MCF 10A (cell line): ENCODE measurements around the gene QKI. TPM values are rescaled to one million over a fixed set of nuclear protein-coding genes. Genes with fewer than 3 reads are reported as not detected.

ENCODE experiments used
- BruUV-seq: library from RNA; stranded (reverse); fragments of 400-500 nt; replicated peaks from 2 replicates; lab custom pipeline; 2021; lab: Mats Ljungman, UMichigan
- CTCF ChIA-PET: fragments of 300-600 bp; sonication (Branson Sonifier 250); formaldehyde crosslinking; extraction: SDS; loops from one replicate; lab custom pipeline; 2021; ENCODE audit warnings: antibody characterized with exemption, inconsistent platforms; lab: Yijun Ruan, JAX
- POLR2A ChIA-PET: fragments of 300-600, 350-650 bp; sonication (Branson Sonifier 250); formaldehyde crosslinking; extraction: SDS; loops from one replicate; lab custom pipeline; 2020; ENCODE audit warnings: antibody characterized with exemption, inconsistent platforms; lab: Yijun Ruan, JAX
- DNase-seq: peaks from one replicate; pipeline ENCODE4 v3.0.0-alpha.2; 2018; ENCODE audit not compliant: unreplicated experiment
- H3K27ac Mint-ChIP-seq: one replicate; pipeline ENCODE4 v1.8.0; 2022; ENCODE audit warnings: mild to moderate bottlenecking, low read depth, mixed read lengths; ENCODE audit not compliant: unreplicated experiment
- H3K27me3 Mint-ChIP-seq: one replicate; pipeline ENCODE4 v1.8.0; 2022; ENCODE audit warnings: mixed read lengths; ENCODE audit not compliant: insufficient read depth, unreplicated experiment
- H3K36me3 Mint-ChIP-seq: one replicate; pipeline ENCODE4 v1.8.0; 2022; ENCODE audit warnings: mild to moderate bottlenecking, moderate library complexity, mixed read lengths; ENCODE audit not compliant: insufficient read depth, unreplicated experiment
- H3K4me1 Mint-ChIP-seq: one replicate; pipeline ENCODE4 v1.8.0; 2022; ENCODE audit warnings: mixed read lengths; ENCODE audit not compliant: insufficient read depth, unreplicated experiment
- H3K4me3 Mint-ChIP-seq: one replicate; pipeline ENCODE4 v1.8.0; 2022; ENCODE audit warnings: mild to moderate bottlenecking, moderate library complexity, mixed read lengths; ENCODE audit not compliant: unreplicated experiment
- H3K9me3 Mint-ChIP-seq: one replicate; pipeline ENCODE4 v1.8.0; 2022; ENCODE audit warnings: mixed read lengths; ENCODE audit not compliant: unreplicated experiment
- intact Hi-C: fragments of 100-400 bp; cut with micrococcal nuclease; formaldehyde crosslinking; loops from 2 replicates; pipeline ENCODE4 v1.14.1; 2022
- total RNA-seq: library from RNA; stranded (reverse); gene quantifications from 2 replicates; pipeline ENCODE4 v1.2.3, GENCODE V29; 2022
- TF ChIP-seq, protein P1 (sequence below): fragments of 200-600 bp; IDR thresholded peaks from one replicate; pipeline ENCODE4 v1.8.0; 2022; ENCODE audit warnings: antibody characterized with exemption, mild to moderate bottlenecking; ENCODE audit not compliant: unreplicated experiment

Gene QKI
- total RNA-seq, 1 experiment from 2014 or later, result 272 TPM

DNA sequence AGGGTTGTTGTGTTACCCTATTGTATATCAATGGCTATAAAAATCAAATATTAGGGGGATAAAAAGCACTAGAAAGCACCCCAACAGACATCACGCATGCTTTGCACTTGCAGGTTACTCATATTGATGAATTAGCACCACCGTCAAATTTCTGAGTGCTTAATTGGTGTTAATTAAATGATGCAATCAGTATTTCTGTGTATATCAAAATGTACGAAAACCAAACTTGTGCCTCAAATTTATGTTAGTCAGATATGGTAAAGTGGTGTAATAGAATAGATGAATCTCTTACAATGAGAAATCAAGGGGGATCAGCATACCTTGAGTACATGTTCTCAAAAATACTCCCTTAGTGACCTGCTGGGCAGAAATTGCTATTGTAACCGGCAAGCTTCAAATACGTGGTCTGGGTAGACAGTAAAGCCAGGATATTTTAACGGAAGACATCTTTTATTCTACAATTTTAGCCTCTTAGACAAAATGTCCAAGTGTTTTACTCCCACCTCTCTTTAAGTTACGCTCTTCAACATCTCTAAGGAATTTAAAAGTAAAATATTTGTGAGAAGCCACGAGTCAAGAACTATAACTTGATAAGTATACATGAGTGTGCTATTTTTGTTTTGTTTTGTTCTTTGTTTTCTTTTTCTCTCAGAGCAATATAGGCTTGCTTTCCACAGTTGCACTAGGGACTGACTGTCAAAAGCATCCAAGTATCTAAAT is 166.0 kb downstream of the QKI start:
- no peak for DNase-seq
- Mint-ChIP-seq H3K4me3 (no peak overlapping the region), H3K9me3 (peaks cover 7% of the 10 kb centered on the region), H3K36me3 (peaks cover 45% of the 10 kb centered on the region), H3K4me1 (peaks cover 26% of the 10 kb centered on the region), H3K27me3 (no peaks in the 10 kb centered on the region), H3K27ac (no peak overlapping the region)
- ChIA-PET CTCF (interaction anchor here (0.8 kb wide), 1 partner anchor 10 kb away, joined by 3 read pairs; no protein-coding TSS in a partner anchor), POLR2A (interaction anchor here (0.5 kb wide), 1 partner anchor 83 kb away, joined by 3 read pairs; no protein-coding TSS in a partner anchor)
- TF ChIP-seq, protein P1, sequence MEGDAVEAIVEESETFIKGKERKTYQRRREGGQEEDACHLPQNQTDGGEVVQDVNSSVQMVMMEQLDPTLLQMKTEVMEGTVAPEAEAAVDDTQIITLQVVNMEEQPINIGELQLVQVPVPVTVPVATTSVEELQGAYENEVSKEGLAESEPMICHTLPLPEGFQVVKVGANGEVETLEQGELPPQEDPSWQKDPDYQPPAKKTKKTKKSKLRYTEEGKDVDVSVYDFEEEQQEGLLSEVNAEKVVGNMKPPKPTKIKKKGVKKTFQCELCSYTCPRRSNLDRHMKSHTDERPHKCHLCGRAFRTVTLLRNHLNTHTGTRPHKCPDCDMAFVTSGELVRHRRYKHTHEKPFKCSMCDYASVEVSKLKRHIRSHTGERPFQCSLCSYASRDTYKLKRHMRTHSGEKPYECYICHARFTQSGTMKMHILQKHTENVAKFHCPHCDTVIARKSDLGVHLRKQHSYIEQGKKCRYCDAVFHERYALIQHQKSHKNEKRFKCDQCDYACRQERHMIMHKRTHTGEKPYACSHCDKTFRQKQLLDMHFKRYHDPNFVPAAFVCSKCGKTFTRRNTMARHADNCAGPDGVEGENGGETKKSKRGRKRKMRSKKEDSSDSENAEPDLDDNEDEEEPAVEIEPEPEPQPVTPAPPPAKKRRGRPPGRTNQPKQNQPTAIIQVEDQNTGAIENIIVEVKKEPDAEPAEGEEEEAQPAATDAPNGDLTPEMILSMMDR, result no peak
- BruUV-seq, result TSS peak; percentile 0
- intact Hi-C loops, result loop anchor here (10.0 kb wide), 1 partner anchor 244 kb away; no protein-coding TSS in a partner anchor

DNA sequence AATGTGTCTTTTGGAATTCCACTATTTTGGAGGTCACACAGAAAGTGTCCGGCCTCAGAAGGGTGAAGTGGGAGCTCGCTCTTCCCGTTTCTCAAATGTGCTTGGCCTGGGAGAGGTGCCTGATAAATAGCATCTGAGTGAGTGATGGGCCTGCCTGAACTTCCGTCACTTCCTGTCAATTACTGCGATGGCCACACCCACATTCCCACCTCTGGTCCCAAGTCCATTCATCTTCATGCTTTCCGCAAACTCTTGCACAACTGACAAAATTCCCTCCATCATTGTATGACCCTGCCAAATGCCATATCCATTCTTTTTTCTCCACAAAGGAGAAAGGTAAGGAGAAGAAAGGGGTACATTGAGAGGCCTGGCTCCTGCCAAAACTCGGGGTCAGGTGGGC is 169.0 kb downstream of the QKI start:
- ChIA-PET POLR2A (interaction anchor here (0.7 kb wide), 1 partner anchor 116 kb away, joined by 3 read pairs; no protein-coding TSS in a partner anchor), CTCF (no interaction called here)
- DNase-seq, result no peak
- TF ChIP-seq, protein P1, result no peak
- H3K9me3 Mint-ChIP-seq, result peaks cover 7% of the 10 kb centered on the region
- peaks cover 38% of the 10 kb centered on the region for H3K4me1 Mint-ChIP-seq
- no peaks in the 10 kb centered on the region for H3K27me3 Mint-ChIP-seq
- H3K27ac Mint-ChIP-seq, result no peak overlapping the region
- BruUV-seq, result no TSS peak
- H3K4me3 Mint-ChIP-seq, result no peak overlapping the region
- H3K36me3 Mint-ChIP-seq, result peaks cover 23% of the 10 kb centered on the region
- intact Hi-C loops, result loop anchor here (10.0 kb wide), 1 partner anchor 241 kb away; no protein-coding TSS in a partner anchor

DNA sequence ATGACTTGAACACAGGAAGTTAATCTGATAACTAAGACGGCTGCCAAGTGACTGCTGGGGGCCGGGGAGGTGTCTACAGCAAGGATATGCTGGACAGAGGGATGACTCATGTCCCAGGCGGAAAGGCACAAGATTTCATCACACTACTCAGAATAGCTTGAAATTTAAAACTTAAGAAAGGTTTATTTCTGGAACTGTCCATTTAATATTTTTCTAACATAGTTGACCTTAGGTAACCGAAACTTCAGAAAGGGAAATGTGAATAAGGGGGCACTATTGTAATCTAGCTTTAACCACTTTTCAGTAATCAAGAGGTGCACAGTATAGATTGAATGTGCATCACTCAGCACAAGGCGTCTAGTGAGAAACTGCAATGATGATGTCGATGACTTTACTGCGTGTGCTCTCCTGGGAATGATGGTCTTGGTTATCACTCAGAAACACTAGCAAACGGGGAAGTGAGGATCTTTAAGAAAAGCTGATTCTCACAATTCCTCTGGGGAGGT is 171.5 kb downstream of the QKI start:
- Mint-ChIP-seq H3K27ac (peak overlapping the region; percentile 83), H3K4me1 (peaks cover 32% of the 10 kb centered on the region), H3K27me3 (no peaks in the 10 kb centered on the region), H3K4me3 (peak overlapping the region; percentile 41), H3K9me3 (peaks cover 11% of the 10 kb centered on the region), H3K36me3 (peaks cover 11% of the 10 kb centered on the region)
- BruUV-seq, result no TSS peak
- TF ChIP-seq, protein P1, result no peak
- DNase-seq, result peak; percentile 90
- ChIA-PET POLR2A (interaction anchor here (0.6 to 1.6 kb wide), 12 partner anchors 9 to 1022 kb away, joined by 3 to 7 read pairs (median 3); no protein-coding TSS in a partner anchor), CTCF (interaction anchor here (0.6 kb wide), 1 partner anchor 707 kb away, joined by 3 read pairs; no protein-coding TSS in a partner anchor)
- intact Hi-C loops, result loop anchor here (2.0 to 10.0 kb wide), 3 partner anchors 169 to 521 kb away; no protein-coding TSS in a partner anchor

DNA sequence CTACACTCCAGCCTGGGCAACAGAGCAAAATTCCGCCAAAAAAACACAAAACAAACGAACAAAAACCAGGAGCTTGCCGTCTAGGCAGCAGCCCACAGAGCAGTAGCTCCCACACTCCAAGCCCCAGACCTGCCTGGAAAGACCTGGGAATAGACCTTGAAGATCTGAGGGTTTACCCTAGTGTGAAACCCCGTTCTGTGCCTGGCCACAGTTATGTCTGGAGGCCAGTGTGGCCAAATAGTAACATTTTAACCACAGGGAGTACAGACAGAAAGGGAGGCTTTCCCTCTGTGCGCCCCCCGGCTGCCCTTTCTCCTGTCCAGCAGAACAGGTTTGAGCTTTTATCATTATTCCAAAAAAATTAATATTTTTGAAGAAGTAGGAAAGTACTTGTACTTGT is 172.4 kb downstream of the QKI start:
- TF ChIP-seq, protein P1, result no peak
- peaks cover 11% of the 10 kb centered on the region for H3K36me3 Mint-ChIP-seq
- intact Hi-C loops, result loop anchor here (2.0 to 10.0 kb wide), 3 partner anchors 170 to 520 kb away; no protein-coding TSS in a partner anchor
- no peaks in the 10 kb centered on the region for H3K27me3 Mint-ChIP-seq
- ChIA-PET CTCF (interaction anchor here (0.6 to 0.9 kb wide), 2 partner anchors 241 to 1339 kb away, joined by 4 read pairs; no protein-coding TSS in a partner anchor), POLR2A (interaction anchor here (0.6 to 1.6 kb wide), 5 partner anchors 8 to 1023 kb away, joined by 3 to 7 read pairs (median 3); no protein-coding TSS in a partner anchor)
- BruUV-seq, result no TSS peak
- peaks cover 32% of the 10 kb centered on the region for H3K4me1 Mint-ChIP-seq
- H3K27ac Mint-ChIP-seq, result peak overlapping the region; percentile 83
- no peak for DNase-seq
- peaks cover 15% of the 10 kb centered on the region for H3K9me3 Mint-ChIP-seq
- H3K4me3 Mint-ChIP-seq, result no peak overlapping the region
